ENCODE results near the gene SEZ6.

Gene SEZ6

GRCh38 chr17:29014716-29015115 lies 8.9 kb upstream of the SEZ6 start:
- H3K4me1 ChIP-seq (ENCODE audit: control insufficient read depth, insufficient read depth, low read length, poor library complexity, severe bottlenecking): peaks cover 7% of the 10 kb centered on the region
- WGBS, 2 experiments (ENCODE audit: insufficient coverage in 2 of 2): 71 to 76% methylated on average over 4 to 5 of the region's 5 CpGs
- no peaks in the 10 kb centered on the region for H3K36me3 ChIP-seq (ENCODE audit: control insufficient read depth, insufficient read depth, low read length)
- H3K9me3 ChIP-seq (ENCODE audit: control insufficient read depth, low read length): no peaks in the 10 kb centered on the region
- no peak overlapping the region for H3K4me3 ChIP-seq (ENCODE audit: extremely low read depth, insufficient read depth, low read length, poor library complexity, severe bottlenecking)
- H3K27ac ChIP-seq (ENCODE audit: low read depth, low read length, severe bottlenecking): no peak overlapping the region

- Histone ChIP-seq H3K36me3 (ENCODE audit: control insufficient read depth, insufficient read depth, low read length) (no peaks in the 10 kb centered on the region), H3K4me1 (ENCODE audit: control insufficient read depth, insufficient read depth, low read length, poor library complexity, severe bottlenecking) (peaks cover 3% of the 10 kb centered on the region), H3K9me3 (ENCODE audit: control insufficient read depth, low read length) (no peaks in the 10 kb centered on the region), H3K27ac (ENCODE audit: low read depth, low read length, severe bottlenecking) (no peak overlapping the region), H3K4me3 (ENCODE audit: extremely low read depth, insufficient read depth, low read length, poor library complexity, severe bottlenecking) (no peak overlapping the region)
- WGBS, 2 experiments (ENCODE audit: insufficient coverage in 2 of 2): 90 to 93% methylated on average over 1 of the region's 1 CpG
These were observed 6.7 kb upstream of the SEZ6 start for GRCh38 chr17:29012535-29012934.

- 77 to 81% methylated on average over 7 of the region's 7 CpGs for WGBS, 2 experiments (ENCODE audit: insufficient coverage in 2 of 2)
- Histone ChIP-seq H3K27ac (ENCODE audit: low read depth, low read length, severe bottlenecking) (no peak overlapping the region), H3K4me3 (ENCODE audit: extremely low read depth, insufficient read depth, low read length, poor library complexity, severe bottlenecking) (no peak overlapping the region), H3K36me3 (ENCODE audit: control insufficient read depth, insufficient read depth, low read length) (no peaks in the 10 kb centered on the region), H3K9me3 (ENCODE audit: control insufficient read depth, low read length) (no peaks in the 10 kb centered on the region), H3K4me1 (ENCODE audit: control insufficient read depth, insufficient read depth, low read length, poor library complexity, severe bottlenecking) (peaks cover 16% of the 10 kb centered on the region)
These were observed 4.8 kb upstream of the SEZ6 start for GRCh38 chr17:29010586-29010985.

- Histone ChIP-seq H3K27ac (ENCODE audit: low read depth, low read length, severe bottlenecking) (no peak overlapping the region), H3K4me1 (ENCODE audit: control insufficient read depth, insufficient read depth, low read length, poor library complexity, severe bottlenecking) (peaks cover 16% of the 10 kb centered on the region), H3K9me3 (ENCODE audit: control insufficient read depth, low read length) (no peaks in the 10 kb centered on the region), H3K36me3 (ENCODE audit: control insufficient read depth, insufficient read depth, low read length) (no peaks in the 10 kb centered on the region), H3K4me3 (ENCODE audit: extremely low read depth, insufficient read depth, low read length, poor library complexity, severe bottlenecking) (no peak overlapping the region)
- WGBS, 2 experiments (ENCODE audit: insufficient coverage in 2 of 2): 35 to 53% methylated on average over 2 to 3 of the region's 3 CpGs
These were observed 4.3 kb upstream of the SEZ6 start for GRCh38 chr17:29010129-29010528.

GRCh38 chr17:29008591-29008990 lies 2.8 kb upstream of the SEZ6 start:
- no peak overlapping the region for H3K27ac ChIP-seq (ENCODE audit: low read depth, low read length, severe bottlenecking)
- H3K4me1 ChIP-seq (ENCODE audit: control insufficient read depth, insufficient read depth, low read length, poor library complexity, severe bottlenecking): peaks cover 16% of the 10 kb centered on the region
- H3K36me3 ChIP-seq (ENCODE audit: control insufficient read depth, insufficient read depth, low read length): no peaks in the 10 kb centered on the region
- no peaks in the 10 kb centered on the region for H3K9me3 ChIP-seq (ENCODE audit: control insufficient read depth, low read length)
- WGBS, 2 experiments (ENCODE audit: insufficient coverage in 2 of 2): 82 to 94% methylated on average over 1 to 3 of the region's 3 CpGs
- H3K4me3 ChIP-seq (ENCODE audit: extremely low read depth, insufficient read depth, low read length, poor library complexity, severe bottlenecking): no peak overlapping the region

GRCh38 chr17:29007860-29008455 lies 2.1 kb upstream of the SEZ6 start:
- WGBS, 2 experiments (ENCODE audit: insufficient coverage in 2 of 2): 60 to 66% methylated on average over 1 to 2 of the region's 2 CpGs
- no peaks in the 10 kb centered on the region for H3K36me3 ChIP-seq (ENCODE audit: control insufficient read depth, insufficient read depth, low read length)
- no peaks in the 10 kb centered on the region for H3K9me3 ChIP-seq (ENCODE audit: control insufficient read depth, low read length)
- H3K4me3 ChIP-seq (ENCODE audit: extremely low read depth, insufficient read depth, low read length, poor library complexity, severe bottlenecking): no peak overlapping the region
- H3K4me1 ChIP-seq (ENCODE audit: control insufficient read depth, insufficient read depth, low read length, poor library complexity, severe bottlenecking): peaks cover 16% of the 10 kb centered on the region
- no peak overlapping the region for H3K27ac ChIP-seq (ENCODE audit: low read depth, low read length, severe bottlenecking)

GRCh38 chr17:29007456-29007855 lies 1.6 kb upstream of the SEZ6 start:
- H3K27ac ChIP-seq (ENCODE audit: low read depth, low read length, severe bottlenecking): no peak overlapping the region
- no peaks in the 10 kb centered on the region for H3K9me3 ChIP-seq (ENCODE audit: control insufficient read depth, low read length)
- 76 to 88% methylated on average over 2 of the region's 2 CpGs for WGBS, 2 experiments (ENCODE audit: insufficient coverage in 2 of 2)
- H3K4me1 ChIP-seq (ENCODE audit: control insufficient read depth, insufficient read depth, low read length, poor library complexity, severe bottlenecking): peaks cover 18% of the 10 kb centered on the region
- H3K36me3 ChIP-seq (ENCODE audit: control insufficient read depth, insufficient read depth, low read length): no peaks in the 10 kb centered on the region
- H3K4me3 ChIP-seq (ENCODE audit: extremely low read depth, insufficient read depth, low read length, poor library complexity, severe bottlenecking): no peak overlapping the region

GRCh38 chr17:29004081-29004692 lies 1.6 kb downstream of the SEZ6 start:
- H3K27ac ChIP-seq (ENCODE audit: low read depth, low read length, severe bottlenecking): no peak overlapping the region

GRCh38 chr17:29003289-29003688 lies 2.5 kb downstream of the SEZ6 start:
- Histone ChIP-seq H3K36me3 (ENCODE audit: control insufficient read depth, insufficient read depth, low read length) (no peaks in the 10 kb centered on the region), H3K4me3 (ENCODE audit: extremely low read depth, insufficient read depth, low read length, poor library complexity, severe bottlenecking) (no peak overlapping the region), H3K9me3 (ENCODE audit: control insufficient read depth, low read length) (no peaks in the 10 kb centered on the region), H3K4me1 (ENCODE audit: control insufficient read depth, insufficient read depth, low read length, poor library complexity, severe bottlenecking) (peaks cover 24% of the 10 kb centered on the region), H3K27ac (ENCODE audit: low read depth, low read length, severe bottlenecking) (no peak overlapping the region)
- 68 to 74% methylated on average over 12 of the region's 12 CpGs for WGBS, 2 experiments (ENCODE audit: insufficient coverage in 2 of 2)

More at GRCh38 chr17:29004081-29004692, 1.6 kb downstream of the SEZ6 start:
- no peaks in the 10 kb centered on the region for H3K9me3 ChIP-seq (ENCODE audit: control insufficient read depth, low read length)
- H3K4me1 ChIP-seq (ENCODE audit: control insufficient read depth, insufficient read depth, low read length, poor library complexity, severe bottlenecking): peaks cover 24% of the 10 kb centered on the region
- H3K36me3 ChIP-seq (ENCODE audit: control insufficient read depth, insufficient read depth, low read length): no peaks in the 10 kb centered on the region
- no peak overlapping the region for H3K4me3 ChIP-seq (ENCODE audit: extremely low read depth, insufficient read depth, low read length, poor library complexity, severe bottlenecking)
- WGBS, 2 experiments (ENCODE audit: insufficient coverage in 2 of 2): 81 to 83% methylated on average over 13 to 15 of the region's 20 CpGs

- H3K9me3 ChIP-seq (ENCODE audit: control insufficient read depth, low read length): no peaks in the 10 kb centered on the region
- 38 to 58% methylated on average over 3 of the region's 4 CpGs for WGBS, 2 experiments (ENCODE audit: insufficient coverage in 2 of 2)
These were observed 3.0 kb downstream of the SEZ6 start for GRCh38 chr17:29002811-29003210.

GRCh38 chr17:29000973-29001372 lies 4.9 kb downstream of the SEZ6 start:
- H3K4me1 ChIP-seq (ENCODE audit: control insufficient read depth, insufficient read depth, low read length, poor library complexity, severe bottlenecking): peaks cover 14% of the 10 kb centered on the region
- no peak overlapping the region for H3K4me3 ChIP-seq (ENCODE audit: extremely low read depth, insufficient read depth, low read length, poor library complexity, severe bottlenecking)
- H3K27ac ChIP-seq (ENCODE audit: low read depth, low read length, severe bottlenecking): no peak overlapping the region
- WGBS, 2 experiments (ENCODE audit: insufficient coverage in 2 of 2): 100% methylated on average over 2 of the region's 5 CpGs; no CpG with 5 or more reads in 1 of the 2 experiments
- H3K36me3 ChIP-seq (ENCODE audit: control insufficient read depth, insufficient read depth, low read length): no peaks in the 10 kb centered on the region
- no peaks in the 10 kb centered on the region for H3K9me3 ChIP-seq (ENCODE audit: control insufficient read depth, low read length)

More at GRCh38 chr17:29002811-29003210, 3.0 kb downstream of the SEZ6 start:
- H3K4me1 ChIP-seq (ENCODE audit: control insufficient read depth, insufficient read depth, low read length, poor library complexity, severe bottlenecking): peaks cover 24% of the 10 kb centered on the region
- H3K4me3 ChIP-seq (ENCODE audit: extremely low read depth, insufficient read depth, low read length, poor library complexity, severe bottlenecking): no peak overlapping the region
- H3K36me3 ChIP-seq (ENCODE audit: control insufficient read depth, insufficient read depth, low read length): no peaks in the 10 kb centered on the region
- H3K27ac ChIP-seq (ENCODE audit: low read depth, low read length, severe bottlenecking): no peak overlapping the region

Data from mesodermal cell (in vitro differentiated cells).